Fibroblast of mammary gland (primary cell): ENCODE measurements around the gene FARS2.
A peak's percentile ranks its signal among the peaks of the same experiment; 100 is the strongest.

Experiments used
- DNase-seq: peaks from one replicate; pipeline ENCODE4 v3.0.0-alpha.2; 2010; ENCODE audit warnings: low read depth
- H3K4me3 ChIP-seq: 2 replicates; pipeline ENCODE4 v1.5.1; 2011; ENCODE audit warnings: low read depth, mild to moderate bottlenecking, low read length, moderate library complexity; ENCODE audit not compliant: control insufficient read depth
- TF ChIP-seq, protein P1 (sequence below): conservative IDR thresholded peaks from 2 replicates; pipeline ENCODE4 v1.5.1; 2011; ENCODE audit warnings: low read depth, low read length, inconsistent platforms; ENCODE audit not compliant: control insufficient read depth, insufficient read depth

Gene FARS2

DNA sequence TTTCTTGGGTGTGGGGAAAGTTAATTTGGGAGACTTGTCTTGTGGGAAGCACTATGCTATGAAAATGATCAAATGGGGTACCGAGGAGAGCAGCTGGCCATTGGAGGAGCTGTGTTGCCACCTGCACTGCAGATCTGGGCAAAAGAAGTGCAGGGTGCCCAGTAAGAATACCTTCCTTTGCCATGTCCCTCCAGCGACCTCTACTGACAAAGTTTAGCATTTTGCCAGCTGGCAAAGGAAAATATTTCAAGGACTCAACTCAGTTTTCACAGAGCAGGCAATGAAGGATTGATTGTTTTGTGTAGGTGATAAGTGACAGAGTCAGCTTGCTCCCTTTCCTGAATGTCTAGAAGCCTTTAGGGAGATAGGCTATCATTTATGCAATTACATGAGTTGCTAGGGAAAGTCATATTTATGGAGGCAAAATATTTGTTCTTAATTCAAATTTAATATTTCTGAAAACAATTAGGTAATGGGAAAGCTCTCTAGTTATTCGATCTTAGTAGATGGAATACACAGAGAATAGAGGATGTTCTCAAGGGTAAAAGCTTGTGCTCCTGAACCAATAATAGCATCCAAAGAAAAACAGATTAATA is 118.4 kb downstream of the FARS2 start:
- TF ChIP-seq, protein P1, sequence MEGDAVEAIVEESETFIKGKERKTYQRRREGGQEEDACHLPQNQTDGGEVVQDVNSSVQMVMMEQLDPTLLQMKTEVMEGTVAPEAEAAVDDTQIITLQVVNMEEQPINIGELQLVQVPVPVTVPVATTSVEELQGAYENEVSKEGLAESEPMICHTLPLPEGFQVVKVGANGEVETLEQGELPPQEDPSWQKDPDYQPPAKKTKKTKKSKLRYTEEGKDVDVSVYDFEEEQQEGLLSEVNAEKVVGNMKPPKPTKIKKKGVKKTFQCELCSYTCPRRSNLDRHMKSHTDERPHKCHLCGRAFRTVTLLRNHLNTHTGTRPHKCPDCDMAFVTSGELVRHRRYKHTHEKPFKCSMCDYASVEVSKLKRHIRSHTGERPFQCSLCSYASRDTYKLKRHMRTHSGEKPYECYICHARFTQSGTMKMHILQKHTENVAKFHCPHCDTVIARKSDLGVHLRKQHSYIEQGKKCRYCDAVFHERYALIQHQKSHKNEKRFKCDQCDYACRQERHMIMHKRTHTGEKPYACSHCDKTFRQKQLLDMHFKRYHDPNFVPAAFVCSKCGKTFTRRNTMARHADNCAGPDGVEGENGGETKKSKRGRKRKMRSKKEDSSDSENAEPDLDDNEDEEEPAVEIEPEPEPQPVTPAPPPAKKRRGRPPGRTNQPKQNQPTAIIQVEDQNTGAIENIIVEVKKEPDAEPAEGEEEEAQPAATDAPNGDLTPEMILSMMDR, result peak; percentile 79
- H3K4me3 ChIP-seq, result no peak overlapping the region
- DNase-seq, result peak; percentile 55

- TF ChIP-seq, protein P1, result no peak
- H3K4me3 ChIP-seq, result no peak overlapping the region
- no peak for DNase-seq
Observed at GRCh38 chr6:5383856-5384255, 122.5 kb downstream of the FARS2 start.

- TF ChIP-seq, protein P1, result no peak
- DNase-seq, result no peak
- H3K4me3 ChIP-seq, result no peak overlapping the region
Observed at GRCh38 chr6:5384276-5384675, 123.0 kb downstream of the FARS2 start.

GRCh38 chr6:5388326-5388725 is 127.0 kb downstream of the FARS2 start:
- TF ChIP-seq, protein P1, result no peak
- H3K4me3 ChIP-seq, result no peak overlapping the region
- DNase-seq, result no peak

DNA sequence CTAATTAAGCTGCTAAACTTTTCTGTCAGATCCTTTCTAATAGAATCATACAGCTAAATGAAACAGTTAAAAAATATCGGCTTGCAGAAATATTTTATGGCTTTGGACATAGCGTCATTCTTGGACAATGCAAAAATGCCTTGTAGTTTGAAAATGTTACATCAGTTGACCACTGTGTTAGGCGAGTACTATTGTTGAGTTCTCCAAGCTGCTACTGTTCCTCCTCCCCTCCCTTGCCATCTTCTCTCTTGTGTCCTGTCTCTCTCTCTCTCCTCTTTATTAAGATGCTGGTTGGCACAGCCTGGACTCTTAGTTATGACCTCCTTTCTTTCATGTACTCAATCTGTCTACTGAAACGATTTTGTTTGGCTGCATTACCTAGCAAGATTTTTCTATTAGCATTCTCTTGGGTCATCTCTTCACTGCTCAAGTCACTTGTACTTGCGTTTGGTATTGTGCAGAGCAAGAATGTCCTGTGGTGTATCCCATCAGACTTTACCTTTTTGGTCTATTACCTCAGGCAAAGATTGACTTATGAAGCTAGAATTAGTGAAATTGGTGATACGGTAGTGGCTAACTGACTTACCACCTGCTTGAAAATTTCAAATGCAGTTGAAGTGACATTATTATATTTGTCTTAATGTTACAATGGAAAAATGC is 127.9 kb downstream of the FARS2 start:
- H3K4me3 ChIP-seq, result no peak overlapping the region
- TF ChIP-seq, protein P1, result no peak
- DNase-seq, result no peak

- DNase-seq, result no peak
- no peak overlapping the region for H3K4me3 ChIP-seq
- TF ChIP-seq, protein P1, result no peak
Observed at GRCh38 chr6:5390177-5390576, 128.9 kb downstream of the FARS2 start.
